HG03025 (cell line): ENCODE data around the gene DGKD.
"Not testable (repeated sequence)": the region's sequence is repeated elsewhere in the genome, so short reads cannot be mapped to it uniquely, and the experiment has no call there.

Source experiments
- ATAC-seq: cut with Tn5 transposase; IDR thresholded peaks from one replicate; pipeline ENCODE4 v1.9.1; 2021; ENCODE audit warnings: mild to moderate bottlenecking, moderate library complexity; ENCODE audit not compliant: unreplicated experiment, low FRiP score

DGKD gene

DNA sequence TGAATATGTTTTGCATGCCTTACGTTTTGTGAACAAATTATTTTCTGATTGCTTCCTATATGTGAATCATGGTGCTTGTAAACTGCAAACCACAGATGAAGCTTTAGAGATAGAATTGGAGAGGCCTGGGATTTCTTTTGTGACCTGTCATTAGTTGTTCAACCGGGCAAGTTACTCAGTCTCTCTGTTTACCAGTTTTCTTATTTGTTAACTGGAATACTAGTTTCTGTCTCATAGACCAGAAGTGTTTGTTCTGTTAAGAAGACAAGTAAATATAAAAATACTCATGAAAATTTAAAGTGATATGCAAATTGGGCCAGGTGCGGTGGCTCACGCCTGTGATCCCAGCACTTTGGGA, 27.3 kb downstream of the DGKD start:
- ATAC-seq, result no peak

DNA sequence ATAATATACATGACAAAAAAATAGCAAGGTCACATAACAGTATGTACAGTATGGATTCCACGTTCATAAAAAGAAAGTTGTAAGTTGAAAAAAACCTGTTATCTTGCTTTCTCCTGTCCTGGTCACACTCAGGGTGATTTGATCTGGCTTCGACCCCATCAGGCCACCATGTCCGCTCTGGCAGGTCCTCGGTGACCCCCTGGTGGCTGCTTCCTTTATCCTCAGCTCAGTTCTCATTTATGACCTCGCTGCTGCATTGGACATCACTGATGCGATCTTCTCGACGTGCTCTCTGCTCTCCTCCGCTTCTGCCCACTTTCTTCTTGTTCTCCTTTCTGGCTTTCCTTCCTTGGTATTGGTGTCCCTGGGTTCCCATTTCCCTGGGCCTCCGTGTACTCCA, 29.7 kb downstream of the DGKD start:
- ATAC-seq, result no peak

- ATAC-seq, result peak; percentile 15
These were observed 30.7 kb downstream of the DGKD start for GRCh38 chr2:233384811-233385488.

GRCh38 chr2:233385489-233386044, 31.3 kb downstream of the DGKD start:
- peak; percentile 69 for ATAC-seq

DNA sequence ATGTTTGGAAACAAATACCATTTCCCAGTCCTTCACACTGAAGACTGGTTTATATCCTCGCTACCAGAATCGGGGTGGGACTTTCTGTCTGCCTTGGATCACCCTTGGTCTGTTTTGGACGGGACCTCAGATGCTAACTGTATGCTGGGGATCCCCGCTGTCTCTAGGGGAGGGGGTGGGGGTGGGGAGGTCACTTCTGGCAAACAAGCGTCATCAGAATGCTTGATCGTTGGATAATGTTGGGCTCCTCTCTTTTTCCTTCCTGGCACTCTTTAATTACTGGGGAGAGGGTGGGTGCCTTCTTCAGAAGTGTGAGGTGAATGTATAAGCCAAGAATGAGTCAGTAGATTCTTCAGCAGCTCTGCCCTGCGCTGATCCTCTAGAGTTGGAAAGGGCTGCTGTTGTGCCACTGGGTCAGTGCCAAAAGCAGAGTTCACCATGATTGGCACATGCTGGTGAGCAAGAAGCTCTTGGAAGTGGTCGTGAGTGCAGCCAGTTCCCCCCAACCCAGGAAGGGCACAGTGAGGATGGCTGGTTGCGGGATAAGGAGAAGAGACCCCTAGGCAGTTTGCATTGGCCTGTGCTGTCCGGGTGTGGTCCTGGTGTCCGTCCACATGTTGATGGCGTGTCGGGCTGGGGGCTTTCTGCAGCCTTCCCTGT, 32.2 kb downstream of the DGKD start:
- ATAC-seq, result no peak

DNA sequence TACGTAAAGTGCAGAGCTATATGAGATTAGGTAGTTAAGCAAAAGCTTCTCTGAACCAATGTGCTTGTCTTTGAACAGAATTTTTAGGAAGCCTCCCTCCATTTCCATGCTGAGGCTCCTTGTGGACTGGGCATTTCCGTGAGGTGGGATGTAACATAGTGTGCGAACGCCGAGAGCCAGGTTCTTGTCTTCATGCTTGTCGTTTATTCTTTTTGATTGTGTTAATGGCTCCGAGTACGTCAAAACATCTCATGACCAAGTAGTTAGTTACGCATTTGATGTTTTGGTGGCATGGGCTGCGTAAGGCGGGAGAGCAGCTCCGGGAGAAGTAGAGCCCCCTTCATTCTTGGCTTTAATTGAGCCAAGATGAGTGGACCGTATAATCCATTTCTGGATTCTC, 32.9 kb downstream of the DGKD start:
- no peak for ATAC-seq

GRCh38 chr2:233387667-233388528, 33.6 kb downstream of the DGKD start:
- no peak for ATAC-seq

DNA sequence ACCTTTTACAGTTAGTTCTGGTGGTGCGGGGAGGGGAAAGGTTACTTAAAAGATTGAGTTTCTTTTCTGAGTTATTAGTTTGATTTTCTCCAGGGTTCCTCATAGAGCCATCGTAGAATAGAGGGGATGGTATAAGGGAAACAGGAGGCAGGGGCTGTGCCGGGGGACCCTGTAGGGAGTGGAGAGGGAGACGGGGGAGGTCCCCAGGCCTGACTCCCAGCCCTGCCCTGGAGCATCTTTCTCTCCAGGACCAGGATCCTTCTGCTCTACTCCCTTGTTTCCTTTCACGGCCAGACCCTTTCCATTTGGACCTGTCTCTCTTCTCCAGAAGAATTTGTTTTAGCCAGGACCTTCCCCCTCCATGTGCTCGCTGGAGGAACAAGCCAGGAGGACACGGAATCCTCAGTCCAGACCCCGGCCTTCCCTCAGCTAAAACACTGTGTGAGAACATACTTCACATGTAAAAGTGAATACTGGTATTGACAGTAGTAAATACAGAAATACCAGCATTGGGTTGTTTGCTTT, 35.4 kb downstream of the DGKD start:
- ATAC-seq, result no peak

DNA sequence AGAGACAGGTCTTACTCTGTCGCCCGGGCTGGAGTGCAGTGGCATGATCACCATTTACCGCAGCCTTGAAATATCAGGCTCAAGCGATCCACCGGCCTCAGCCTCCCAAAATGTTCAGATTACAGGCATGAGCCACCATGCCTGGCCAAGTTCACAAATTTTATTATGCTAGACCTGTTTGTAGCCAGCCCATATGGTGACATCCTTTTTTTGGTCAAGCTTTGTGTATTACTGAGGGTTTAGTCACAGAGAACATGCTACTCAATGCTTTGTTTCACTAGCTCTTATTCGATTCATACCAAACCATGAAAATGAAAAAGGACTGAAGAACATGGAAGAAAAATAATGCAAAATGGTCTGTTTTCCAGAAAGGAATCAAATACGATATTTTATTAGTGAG, 41.4 kb downstream of the DGKD start:
- ATAC-seq, result no peak

GRCh38 chr2:233396726-233397665, 42.7 kb downstream of the DGKD start:
- ATAC-seq, result not testable (repeated sequence)

DNA sequence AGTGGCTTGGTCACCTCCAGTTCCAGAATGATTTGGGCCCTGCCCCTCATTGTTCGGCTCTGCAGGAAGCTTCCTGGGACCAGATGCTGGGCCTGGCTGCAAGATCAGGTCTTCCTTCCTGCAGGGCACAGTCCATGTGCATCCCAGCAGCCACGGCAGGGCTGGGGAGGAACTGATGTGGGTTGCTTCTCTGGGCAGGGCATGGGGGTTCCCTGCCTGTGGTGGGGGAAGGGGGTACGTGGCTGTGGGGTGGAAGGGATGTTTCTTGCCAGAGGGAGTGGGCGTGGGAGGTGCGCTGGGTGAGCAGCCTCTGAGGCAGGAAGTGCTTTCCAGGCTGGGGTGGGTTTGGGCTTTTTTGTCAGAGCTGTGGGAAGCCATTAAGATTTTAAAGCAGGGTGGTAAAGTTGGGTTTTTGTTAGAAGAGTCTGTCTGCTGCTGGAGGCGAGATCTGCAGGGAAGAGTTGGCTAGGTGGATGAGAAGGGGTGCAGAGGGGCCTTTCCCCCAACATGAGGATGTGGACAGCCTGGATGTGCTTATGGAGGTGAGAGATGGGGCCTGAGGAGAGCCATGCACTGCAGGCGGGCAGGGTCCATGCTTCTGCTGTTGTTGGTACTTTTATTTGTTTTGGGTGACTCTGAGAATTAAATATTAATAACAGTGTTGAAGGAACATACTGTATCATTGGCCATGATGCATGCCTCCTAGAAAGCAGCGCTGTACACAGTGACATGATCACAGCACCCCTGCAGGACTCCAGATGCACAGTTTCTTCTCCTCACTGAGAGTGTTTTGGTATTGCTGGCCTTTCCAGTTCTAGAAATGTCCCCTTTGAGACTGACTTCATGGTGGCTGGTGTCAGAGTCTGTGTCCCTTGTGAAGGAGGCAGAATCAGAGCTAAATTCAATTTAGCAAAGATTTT, 45.3 kb downstream of the DGKD start:
- no peak for ATAC-seq

- ATAC-seq, result no peak
These were observed 46.0 kb downstream of the DGKD start for GRCh38 chr2:233400341-233400740.

DNA sequence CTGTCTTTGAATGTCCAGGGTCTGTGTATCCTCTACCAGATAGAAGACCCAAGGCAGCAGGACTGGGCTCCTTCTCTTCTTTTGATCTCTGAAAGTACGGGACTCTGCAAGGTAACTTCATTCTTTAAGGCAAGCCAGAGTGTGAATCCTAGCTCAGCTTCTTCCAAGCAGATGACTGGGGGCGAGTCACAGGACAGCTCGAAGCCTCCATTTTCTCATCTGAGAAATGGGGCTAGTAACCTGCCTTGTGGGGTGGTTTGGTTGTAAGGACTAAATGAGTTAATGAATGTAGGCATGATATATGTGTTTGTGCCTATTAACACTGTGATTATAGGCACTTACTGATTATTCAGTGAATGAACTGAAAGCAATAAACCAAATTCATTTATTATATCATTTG, 46.7 kb downstream of the DGKD start:
- ATAC-seq, result no peak

GRCh38 chr2:233402346-233402745, 48.1 kb downstream of the DGKD start:
- ATAC-seq, result no peak

DNA sequence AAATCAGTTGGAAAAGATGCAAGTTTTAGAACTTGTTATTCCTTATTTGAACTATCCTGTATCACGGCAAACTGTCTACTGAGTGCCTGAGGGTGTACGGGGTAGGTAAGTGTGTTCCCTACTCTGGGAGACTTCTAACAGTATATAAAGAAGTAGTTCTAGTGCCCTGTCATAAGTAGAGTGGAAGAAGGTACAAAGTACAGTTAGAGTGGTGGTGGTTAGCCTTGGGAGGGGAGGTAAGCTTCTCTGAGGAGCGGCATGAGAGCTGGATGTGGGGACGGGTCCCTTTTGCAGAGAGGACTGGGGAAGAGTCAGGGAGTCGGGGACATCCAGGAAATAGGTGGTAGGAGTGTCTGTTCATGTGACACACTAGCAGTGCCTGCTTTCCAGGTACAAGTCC, 48.5 kb downstream of the DGKD start:
- no peak for ATAC-seq

DNA sequence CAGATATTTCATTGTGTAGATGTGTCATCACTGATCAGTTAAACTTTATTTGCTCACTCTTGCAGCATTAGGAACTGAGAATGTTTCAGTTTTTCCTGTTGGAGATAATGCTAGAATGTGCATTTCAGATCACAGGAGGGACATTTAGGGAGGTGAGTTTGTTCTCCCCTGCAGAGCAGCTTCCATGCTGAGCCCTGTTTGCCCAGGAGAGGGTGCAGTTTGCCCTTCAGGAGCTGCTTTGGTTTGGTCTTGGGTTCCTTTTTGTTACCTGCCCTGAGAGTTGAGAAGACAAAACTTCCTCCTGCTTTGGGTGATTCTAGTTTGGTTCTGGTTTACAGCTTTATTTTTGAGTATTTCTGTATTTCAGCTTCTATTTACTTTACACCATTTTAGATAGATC, 49.9 kb downstream of the DGKD start:
- ATAC-seq, result no peak

DNA sequence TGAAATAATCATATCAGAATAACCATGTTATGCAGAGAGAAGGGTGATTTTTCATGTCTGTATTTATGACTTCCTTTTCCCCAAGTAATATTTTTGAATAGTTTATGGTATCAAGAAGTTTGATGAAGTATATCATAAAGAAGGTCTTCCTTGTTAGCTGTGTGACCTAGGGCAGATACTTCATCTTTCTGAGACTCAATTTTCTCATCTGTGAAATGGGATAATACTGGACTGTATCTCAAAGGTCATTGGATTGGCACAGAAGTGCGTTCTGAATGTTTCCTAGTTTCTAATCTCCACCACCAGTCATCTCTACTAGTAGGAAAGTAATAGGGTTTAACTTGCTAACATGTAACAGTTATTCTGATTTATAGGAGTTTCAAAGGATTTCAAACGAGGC, 52.6 kb downstream of the DGKD start:
- ATAC-seq, result no peak

DNA sequence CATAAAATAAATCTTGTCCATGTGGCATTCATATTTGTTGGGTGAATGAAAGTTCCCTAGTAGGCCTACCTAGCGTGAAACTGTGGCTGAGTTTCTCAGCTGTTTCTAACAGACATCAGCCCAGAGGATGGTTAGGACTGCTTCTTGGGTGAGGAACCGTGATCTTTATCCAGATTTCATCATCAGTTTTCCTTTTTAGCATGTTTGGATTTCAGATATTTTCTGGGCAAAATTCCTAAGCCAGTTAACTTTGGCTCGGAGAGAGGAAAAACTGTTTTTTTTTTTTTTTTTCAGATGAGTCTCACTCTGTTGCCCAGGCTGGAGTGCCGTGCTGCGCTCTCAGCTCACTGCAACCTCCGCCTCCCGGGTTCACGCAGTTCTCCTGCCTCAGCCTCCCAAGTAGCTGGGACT, 53.5 kb downstream of the DGKD start:
- no peak for ATAC-seq
